A549 (cell line): ENCODE measurements around the gene TRIM25.

ENCODE experiments used
- KDM1A ChIP-seq: fragments of 200-600 bp; sonication (generic); IDR thresholded peaks from 2 replicates; pipeline ENCODE4 v1.6.1; 2016; ENCODE audit warnings: low read depth, mild to moderate bottlenecking
- POLR2A ChIP-seq: IDR thresholded peaks from 2 replicates; pipeline ENCODE4 v1.6.1; 2012; ENCODE audit warnings: mild to moderate bottlenecking, low read length
- RAD21 ChIP-seq, 2 experiments: fragments of >200 bp in 1 of 2; sonication (Bioruptor Twin) in 1 of 2; formaldehyde crosslinking in 1 of 2; IDR thresholded peaks in 1 of 2; conservative IDR thresholded peaks in 1 of 2; 2 replicates in 1 of 2; 3 replicates in 1 of 2; pipeline ENCODE4 v1.6.1; 2012 to 2018; ENCODE audit warnings: inconsistent platforms in 1 of 2
- SMC3 ChIP-seq: fragments of >200 bp; sonication (Bioruptor Twin); formaldehyde crosslinking; IDR thresholded peaks from 3 replicates; pipeline ENCODE4 v1.6.1; 2018; ENCODE audit warnings: inconsistent platforms
- TF ChIP-seq, protein P1 (sequence below): fragments of 200-600 bp; sonication (generic); IDR thresholded peaks from 2 replicates; pipeline ENCODE4 v1.6.1; 2016; ENCODE audit warnings: antibody characterized with exemption, mild to moderate bottlenecking, moderate library complexity

DNA sequence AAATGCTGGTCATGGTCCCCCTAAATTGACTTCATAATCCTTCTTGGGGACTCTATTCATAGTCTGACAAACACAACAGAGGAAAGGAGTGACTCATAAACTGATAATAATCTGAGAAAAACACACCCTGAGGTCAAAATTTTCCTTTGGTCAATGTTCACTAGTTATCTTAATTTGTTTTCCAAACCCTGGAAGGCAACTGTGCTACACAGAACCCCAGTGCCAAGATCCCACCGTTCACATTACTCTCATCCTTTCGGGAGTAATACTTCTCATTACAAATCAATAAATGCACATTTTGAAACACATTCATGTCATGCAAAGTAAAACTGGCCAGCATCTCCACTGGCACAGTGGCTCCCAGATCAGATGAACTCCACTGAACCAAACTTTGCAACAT, 23.8 kb upstream of the TRIM25 start:
- TF ChIP-seq RAD21 (conservative IDR thresholded peaks at IDR 0.05 in 1 of 2, IDR thresholded peaks at IDR 0.05 in 1 of 2) (no peak), POLR2A (no peak), KDM1A (no peak), SMC3 (no peak)
- TF ChIP-seq, protein P1, sequence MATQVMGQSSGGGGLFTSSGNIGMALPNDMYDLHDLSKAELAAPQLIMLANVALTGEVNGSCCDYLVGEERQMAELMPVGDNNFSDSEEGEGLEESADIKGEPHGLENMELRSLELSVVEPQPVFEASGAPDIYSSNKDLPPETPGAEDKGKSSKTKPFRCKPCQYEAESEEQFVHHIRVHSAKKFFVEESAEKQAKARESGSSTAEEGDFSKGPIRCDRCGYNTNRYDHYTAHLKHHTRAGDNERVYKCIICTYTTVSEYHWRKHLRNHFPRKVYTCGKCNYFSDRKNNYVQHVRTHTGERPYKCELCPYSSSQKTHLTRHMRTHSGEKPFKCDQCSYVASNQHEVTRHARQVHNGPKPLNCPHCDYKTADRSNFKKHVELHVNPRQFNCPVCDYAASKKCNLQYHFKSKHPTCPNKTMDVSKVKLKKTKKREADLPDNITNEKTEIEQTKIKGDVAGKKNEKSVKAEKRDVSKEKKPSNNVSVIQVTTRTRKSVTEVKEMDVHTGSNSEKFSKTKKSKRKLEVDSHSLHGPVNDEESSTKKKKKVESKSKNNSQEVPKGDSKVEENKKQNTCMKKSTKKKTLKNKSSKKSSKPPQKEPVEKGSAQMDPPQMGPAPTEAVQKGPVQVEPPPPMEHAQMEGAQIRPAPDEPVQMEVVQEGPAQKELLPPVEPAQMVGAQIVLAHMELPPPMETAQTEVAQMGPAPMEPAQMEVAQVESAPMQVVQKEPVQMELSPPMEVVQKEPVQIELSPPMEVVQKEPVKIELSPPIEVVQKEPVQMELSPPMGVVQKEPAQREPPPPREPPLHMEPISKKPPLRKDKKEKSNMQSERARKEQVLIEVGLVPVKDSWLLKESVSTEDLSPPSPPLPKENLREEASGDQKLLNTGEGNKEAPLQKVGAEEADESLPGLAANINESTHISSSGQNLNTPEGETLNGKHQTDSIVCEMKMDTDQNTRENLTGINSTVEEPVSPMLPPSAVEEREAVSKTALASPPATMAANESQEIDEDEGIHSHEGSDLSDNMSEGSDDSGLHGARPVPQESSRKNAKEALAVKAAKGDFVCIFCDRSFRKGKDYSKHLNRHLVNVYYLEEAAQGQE = no peak
